A549 (cell line): Measurements from ENCODE around the gene ATG4D.

ENCODE experiments used
- CTCF ChIP-seq: fragments of >200 bp; sonication (Bioruptor Twin); formaldehyde crosslinking; IDR thresholded peaks from 3 replicates; pipeline ENCODE4 v1.5.1; 2016
- NR3C1 ChIP-seq: fragments of >200 bp; sonication (Bioruptor Twin); formaldehyde crosslinking; IDR thresholded peaks from 3 replicates; pipeline ENCODE4 v1.6.1; 2017

DNA sequence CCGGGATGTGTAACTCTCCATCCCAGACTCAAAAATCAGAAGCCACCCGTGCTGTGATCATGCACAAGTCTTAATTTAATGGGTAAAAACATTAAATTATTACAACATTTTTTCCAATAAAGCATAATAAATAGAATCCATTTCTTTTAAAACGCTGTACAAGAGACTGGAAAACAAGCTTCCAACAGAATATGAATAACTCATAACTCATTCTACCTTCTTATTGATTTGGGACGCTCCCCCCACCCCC lies 22.6 kb downstream of the ATG4D start:
- TF ChIP-seq CTCF (no peak), NR3C1 (no peak)
